Lung (tissue), 12 donors: Measurements from ENCODE around the gene RASSF8. TPM values are rescaled to one million over a fixed set of nuclear protein-coding genes. Genes with fewer than 3 reads are reported as not detected.
A peak's percentile ranks its signal among the peaks of the same experiment; 100 is the strongest.

Experiments
- ATAC-seq: fragments of 200-7000 bp; cut with Tn5 transposase; one replicate; pipeline ENCODE4 v1.9.1; 2020; ENCODE audit warnings: moderate number of reproducible peaks; ENCODE audit not compliant: insufficient read depth, low FRiP score
- DNase-seq, 3 donors: peaks; one replicate each; pipeline ENCODE4 v3.0.0-alpha.2; 2013 to 2017
- H3K27ac ChIP-seq, 2 donors: one replicate each; pipeline ENCODE4 v1.5.1; 2013; ENCODE audit warnings: mild to moderate bottlenecking in 2 of 2, moderate library complexity in 2 of 2, control low read depth in 1 of 2, inconsistent platforms in 1 of 2, low read depth in 1 of 2, low read length in 1 of 2
- H3K27me3 ChIP-seq, 3 donors: one replicate each; pipeline ENCODE4 v1.5.1; 2013; ENCODE audit warnings: low read length in 2 of 3; ENCODE audit not compliant: control insufficient read depth in 3 of 3, insufficient read depth in 3 of 3
- H3K36me3 ChIP-seq, 4 donors: one replicate each; pipeline ENCODE4 v1.5.1; 2013; ENCODE audit warnings: low read length in 4 of 4, mild to moderate bottlenecking in 1 of 4, moderate library complexity in 1 of 4; ENCODE audit not compliant: control insufficient read depth in 4 of 4, insufficient read depth in 4 of 4
- H3K4me1 ChIP-seq, 5 donors: one replicate each; pipeline ENCODE4 v1.5.1; 2013; ENCODE audit warnings: low read length in 5 of 5, mild to moderate bottlenecking in 2 of 5, moderate library complexity in 1 of 5; ENCODE audit not compliant: control insufficient read depth in 5 of 5, insufficient read depth in 5 of 5
- H3K4me3 ChIP-seq: one replicate; pipeline ENCODE4 v1.5.1; 2013; ENCODE audit warnings: mild to moderate bottlenecking, control low read depth, moderate library complexity
- H3K9ac ChIP-seq, 2 donors: one replicate each; pipeline ENCODE4 v1.5.1; 2013; ENCODE audit warnings: low read length in 2 of 2, control low read depth in 1 of 2; ENCODE audit not compliant: insufficient read depth in 1 of 2
- H3K9me3 ChIP-seq, 4 donors: one replicate each; pipeline ENCODE4 v1.5.1; 2013; ENCODE audit warnings: low read length in 3 of 4, mild to moderate bottlenecking in 1 of 4, moderate library complexity in 1 of 4; ENCODE audit not compliant: control insufficient read depth in 4 of 4, insufficient read depth in 3 of 4
- WGBS, 2 donors: extraction: QIAGEN DNeasy Blood & Tissue Kit; methylation state at CpG; one replicate each; pipeline ENCODE4 v1.1.7; 2013; 5-methylcytosine and 5-hydroxymethylcytosine counted together
- polyA plus RNA-seq, 2 donors: library from polyadenylated mRNA; stranded (reverse); fragments of 200-250 nt; gene quantifications; one replicate each; pipeline ENCODE4 v1.2.1, GENCODE V29; 2013
- total RNA-seq, 2 donors: library from RNA; depleted of rRNA in 1 of 2; stranded (reverse); fragments of >200 nt in 1 of 2; gene quantifications; one replicate each; pipeline ENCODE4 v1.2.1, GENCODE V29; 2014 to 2021
- TF ChIP-seq, protein P1 (sequence below): IDR thresholded peaks from 2 replicates; pipeline ENCODE4 v1.5.1; 2012; ENCODE audit warnings: mild to moderate bottlenecking; ENCODE audit errors: control extremely low read depth, extremely low read depth
- donor health status: control.
- donor health status: control.
- donor health status: Bipolar disorder and iron deficiency.
- donor health status: healthy.
- donor health status: DM: yes; HTN: yes; CAD: no.

The RASSF8 gene
- total and polyA plus RNA-seq, 4 donors = 9.0 to 68.4 (median 28.2) TPM

DNA sequence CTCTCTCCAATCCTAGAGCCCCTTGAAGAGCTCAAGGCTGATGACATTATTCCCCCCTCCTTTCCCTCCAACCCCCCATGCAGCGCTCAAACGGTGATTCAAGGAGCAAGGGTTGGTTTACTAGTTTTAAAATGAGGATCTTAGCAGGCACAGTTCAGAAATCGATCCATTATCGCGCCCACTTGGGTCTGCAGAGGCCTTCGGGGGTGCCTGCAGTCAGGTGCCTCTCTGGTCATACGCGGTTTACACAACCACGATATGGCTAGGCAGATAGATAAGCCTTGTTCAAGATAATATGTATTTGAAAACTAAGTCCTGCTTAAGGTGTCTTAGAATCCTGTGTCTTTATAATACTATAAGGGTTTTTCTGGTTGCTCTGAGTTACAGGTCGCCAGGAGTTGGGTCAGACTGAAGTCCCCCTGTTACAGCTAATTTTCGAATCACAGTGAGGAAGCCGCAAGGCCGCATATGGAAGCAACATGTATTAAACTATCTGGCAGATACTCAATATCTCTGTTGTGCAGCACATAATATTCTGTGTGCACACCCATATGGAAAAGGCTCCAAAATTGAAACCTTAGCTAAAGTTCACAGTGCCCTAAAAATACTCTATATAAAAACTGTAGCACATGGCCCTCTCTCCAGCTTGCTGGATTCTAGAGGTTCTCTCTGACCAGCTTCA lies 156.4 kb downstream of the RASSF8 start:
- 51 to 61% methylated on average over 13 of the region's 13 CpGs for WGBS, 2 donors

DNA sequence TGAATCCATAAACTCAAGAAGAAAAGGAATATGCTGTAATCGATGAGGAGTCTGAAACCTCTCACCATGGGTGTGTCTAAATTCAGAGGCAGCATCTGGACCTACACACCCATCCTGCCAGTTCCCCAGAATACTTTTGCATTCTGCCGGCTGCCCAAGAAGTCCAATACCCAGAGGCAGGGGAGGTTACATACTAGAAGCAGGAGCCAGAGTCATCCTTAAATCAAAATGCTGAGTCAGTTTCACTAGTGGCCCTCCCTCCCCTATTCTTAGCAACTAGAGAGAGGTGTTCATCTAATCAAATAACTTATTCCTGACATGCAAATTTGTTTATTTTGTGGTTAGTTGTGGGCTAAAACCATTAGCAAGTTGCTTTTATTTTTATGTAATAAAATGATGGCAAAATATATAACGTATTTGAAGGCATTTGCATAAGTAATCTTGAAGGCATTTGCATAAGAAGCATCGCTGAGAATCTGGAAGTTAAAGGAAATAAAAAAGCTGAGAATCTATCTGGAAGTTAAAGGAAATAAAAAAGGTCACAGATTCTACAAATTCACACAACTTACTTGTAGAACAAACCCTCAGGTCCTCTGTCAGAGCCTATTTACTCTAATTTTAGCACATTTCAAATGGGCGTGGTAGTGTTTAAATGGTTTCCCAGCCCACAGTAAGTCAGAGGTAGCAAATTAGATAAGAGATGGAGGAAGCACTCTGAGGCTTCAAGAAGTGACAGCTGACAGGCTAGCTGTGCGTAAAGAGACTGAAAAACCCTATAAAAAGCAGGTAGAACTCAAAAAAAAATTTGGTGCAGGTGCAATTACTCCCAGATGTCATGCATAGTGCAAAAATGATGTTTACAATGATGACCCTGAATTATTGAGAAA lies 158.6 kb downstream of the RASSF8 start:
- Histone ChIP-seq H3K27ac (no peak overlapping the region), H3K27me3 (peaks cover 0 to 44% (median 36%) of the 10 kb centered on the region in 3 donors), H3K9ac (no peak overlapping the region), H3K4me1 (peaks cover 0 to 12% (median 4%) of the 10 kb centered on the region in 5 donors), H3K36me3 (no peaks in the 10 kb centered on the region), H3K4me3 (no peak overlapping the region), H3K9me3 (no peaks in the 10 kb centered on the region)
- TF ChIP-seq, protein P1, sequence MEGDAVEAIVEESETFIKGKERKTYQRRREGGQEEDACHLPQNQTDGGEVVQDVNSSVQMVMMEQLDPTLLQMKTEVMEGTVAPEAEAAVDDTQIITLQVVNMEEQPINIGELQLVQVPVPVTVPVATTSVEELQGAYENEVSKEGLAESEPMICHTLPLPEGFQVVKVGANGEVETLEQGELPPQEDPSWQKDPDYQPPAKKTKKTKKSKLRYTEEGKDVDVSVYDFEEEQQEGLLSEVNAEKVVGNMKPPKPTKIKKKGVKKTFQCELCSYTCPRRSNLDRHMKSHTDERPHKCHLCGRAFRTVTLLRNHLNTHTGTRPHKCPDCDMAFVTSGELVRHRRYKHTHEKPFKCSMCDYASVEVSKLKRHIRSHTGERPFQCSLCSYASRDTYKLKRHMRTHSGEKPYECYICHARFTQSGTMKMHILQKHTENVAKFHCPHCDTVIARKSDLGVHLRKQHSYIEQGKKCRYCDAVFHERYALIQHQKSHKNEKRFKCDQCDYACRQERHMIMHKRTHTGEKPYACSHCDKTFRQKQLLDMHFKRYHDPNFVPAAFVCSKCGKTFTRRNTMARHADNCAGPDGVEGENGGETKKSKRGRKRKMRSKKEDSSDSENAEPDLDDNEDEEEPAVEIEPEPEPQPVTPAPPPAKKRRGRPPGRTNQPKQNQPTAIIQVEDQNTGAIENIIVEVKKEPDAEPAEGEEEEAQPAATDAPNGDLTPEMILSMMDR = no peak
- no peak for DNase-seq
- WGBS, 2 donors = 69 to 82% methylated on average over 6 of the region's 6 CpGs
- ATAC-seq = no peak

More for the DNA sequence above, 156.4 kb downstream of the RASSF8 start:
- Histone ChIP-seq H3K9me3 (no peaks in the 10 kb centered on the region), H3K9ac (peak overlapping the region in 1 of 2 donors; percentile 75), H3K4me3 (no peak overlapping the region), H3K4me1 (peaks cover 0 to 13% (median 4%) of the 10 kb centered on the region in 5 donors), H3K36me3 (no peaks in the 10 kb centered on the region), H3K27me3 (peaks cover 0 to 25% (median 15%) of the 10 kb centered on the region in 3 donors), H3K27ac (peak overlapping the region; percentile 82 to 96)
- no peak for DNase-seq
- TF ChIP-seq, protein P1 = no peak
- no peak for ATAC-seq

DNA sequence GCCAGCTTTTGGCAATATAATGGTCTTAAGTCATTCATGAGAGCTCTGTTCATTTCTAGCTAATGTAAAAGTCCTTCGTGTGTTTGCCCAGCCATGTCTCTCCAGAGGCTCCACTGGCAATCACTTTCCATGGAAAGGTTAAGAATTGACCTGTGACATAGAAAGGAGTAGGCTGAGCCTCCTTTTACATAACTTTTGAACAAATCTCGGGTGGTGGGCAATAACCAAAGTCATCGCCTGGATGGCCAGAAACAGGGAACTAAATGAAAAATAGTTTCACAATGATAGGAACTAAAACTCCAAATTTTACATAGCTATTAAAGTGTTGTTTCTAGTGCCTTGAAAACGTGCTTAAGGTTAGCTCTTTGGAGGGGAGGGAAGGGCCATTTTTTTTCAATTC lies 159.8 kb downstream of the RASSF8 start:
- 52 to 67% methylated on average over 4 of the region's 4 CpGs for WGBS, 2 donors
- H3K27ac ChIP-seq = no peak overlapping the region
- no peak for ATAC-seq
- no peaks in the 10 kb centered on the region for H3K9me3 ChIP-seq
- TF ChIP-seq, protein P1 = no peak
- peaks cover 0 to 17% (median 4%) of the 10 kb centered on the region in 5 donors for H3K4me1 ChIP-seq
- H3K9ac ChIP-seq = no peak overlapping the region
- H3K4me3 ChIP-seq = no peak overlapping the region
- no peak for DNase-seq
- peaks cover 0 to 48% (median 42%) of the 10 kb centered on the region in 3 donors for H3K27me3 ChIP-seq
- no peaks in the 10 kb centered on the region for H3K36me3 ChIP-seq
